Type B pancreatic cell (in vitro differentiated cells): ENCODE data around the gene CRY1. TPM values are rescaled to one million over a fixed set of nuclear protein-coding genes. Genes with fewer than 3 reads are reported as not detected.
A peak's percentile ranks its signal among the peaks of the same experiment; 100 is the strongest.

Experiments
- DNase-seq: peaks from one replicate; pipeline ENCODE4 v3.0.0; 2021; ENCODE audit warnings: mixed read lengths; ENCODE audit not compliant: unreplicated experiment; ENCODE audit errors: extremely low spot score
- H3K27ac Mint-ChIP-seq: 2 replicates; pipeline ENCODE4 v1.8.0; 2021; ENCODE audit warnings: mild to moderate bottlenecking, mixed read lengths
- H3K27me3 Mint-ChIP-seq: 2 replicates; pipeline ENCODE4 v1.8.0; 2021; ENCODE audit warnings: mixed read lengths
- H3K36me3 Mint-ChIP-seq: 2 replicates; pipeline ENCODE4 v1.8.0; 2021; ENCODE audit warnings: mixed read lengths
- H3K4me1 Mint-ChIP-seq: one replicate; pipeline ENCODE4 v1.8.0; 2021; ENCODE audit warnings: mixed read lengths; ENCODE audit not compliant: unreplicated experiment
- H3K4me3 Mint-ChIP-seq: 2 replicates; pipeline ENCODE4 v1.8.0; 2021; ENCODE audit warnings: mild to moderate bottlenecking, mixed read lengths
- H3K9me3 Mint-ChIP-seq: 2 replicates; pipeline ENCODE4 v1.8.0; 2021; ENCODE audit warnings: mixed read lengths
- total RNA-seq: library from RNA; stranded (reverse); gene quantifications from 2 replicates; pipeline ENCODE4 v1.2.1, GENCODE V29; 2021; ENCODE audit warnings: low replicate concordance
- TF ChIP-seq, protein P1 (sequence below): fragments of 200-600 bp; sonication (generic); conservative IDR thresholded peaks from 2 replicates; pipeline ENCODE4 v1.5.0; 2021; ENCODE audit warnings: antibody characterized with exemption, mild to moderate bottlenecking

Gene CRY1
- total RNA-seq, 1 donor from 2014 or later: 23.9 TPM

- H3K27ac Mint-ChIP-seq: peak overlapping the region; percentile 38
- H3K27me3 Mint-ChIP-seq: no peaks in the 10 kb centered on the region
- H3K4me1 Mint-ChIP-seq: peaks cover 29% of the 10 kb centered on the region
- no peak overlapping the region for H3K4me3 Mint-ChIP-seq
- DNase-seq: no peak
- peaks cover 19% of the 10 kb centered on the region for H3K36me3 Mint-ChIP-seq
- H3K9me3 Mint-ChIP-seq: no peaks in the 10 kb centered on the region
- TF ChIP-seq, protein P1, sequence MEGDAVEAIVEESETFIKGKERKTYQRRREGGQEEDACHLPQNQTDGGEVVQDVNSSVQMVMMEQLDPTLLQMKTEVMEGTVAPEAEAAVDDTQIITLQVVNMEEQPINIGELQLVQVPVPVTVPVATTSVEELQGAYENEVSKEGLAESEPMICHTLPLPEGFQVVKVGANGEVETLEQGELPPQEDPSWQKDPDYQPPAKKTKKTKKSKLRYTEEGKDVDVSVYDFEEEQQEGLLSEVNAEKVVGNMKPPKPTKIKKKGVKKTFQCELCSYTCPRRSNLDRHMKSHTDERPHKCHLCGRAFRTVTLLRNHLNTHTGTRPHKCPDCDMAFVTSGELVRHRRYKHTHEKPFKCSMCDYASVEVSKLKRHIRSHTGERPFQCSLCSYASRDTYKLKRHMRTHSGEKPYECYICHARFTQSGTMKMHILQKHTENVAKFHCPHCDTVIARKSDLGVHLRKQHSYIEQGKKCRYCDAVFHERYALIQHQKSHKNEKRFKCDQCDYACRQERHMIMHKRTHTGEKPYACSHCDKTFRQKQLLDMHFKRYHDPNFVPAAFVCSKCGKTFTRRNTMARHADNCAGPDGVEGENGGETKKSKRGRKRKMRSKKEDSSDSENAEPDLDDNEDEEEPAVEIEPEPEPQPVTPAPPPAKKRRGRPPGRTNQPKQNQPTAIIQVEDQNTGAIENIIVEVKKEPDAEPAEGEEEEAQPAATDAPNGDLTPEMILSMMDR: no peak
Measured at GRCh38 chr12:106975098-106975497, 118.3 kb downstream of the CRY1 start.

DNA sequence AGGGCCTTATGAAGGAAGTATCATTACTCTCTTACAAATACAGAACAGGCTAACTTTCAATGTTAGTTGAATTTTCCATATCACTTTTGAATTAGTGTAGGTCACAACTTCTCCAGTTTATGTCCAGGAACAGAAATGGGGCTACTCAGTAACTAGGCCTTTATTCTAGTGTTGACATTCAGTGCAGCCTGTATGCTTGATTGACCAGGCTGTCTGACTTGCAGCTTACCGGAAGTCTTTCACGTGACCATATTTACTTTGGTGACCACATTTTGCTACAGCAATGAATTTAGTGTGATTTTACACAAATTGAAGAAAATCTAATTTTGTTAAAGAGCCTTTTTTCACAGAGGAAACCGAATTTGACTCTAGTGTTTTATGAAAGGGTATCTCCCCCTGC is 118.8 kb downstream of the CRY1 start:
- Mint-ChIP-seq H3K27ac (peak overlapping the region; percentile 38), H3K36me3 (peaks cover 23% of the 10 kb centered on the region), H3K4me3 (no peak overlapping the region)

DNA sequence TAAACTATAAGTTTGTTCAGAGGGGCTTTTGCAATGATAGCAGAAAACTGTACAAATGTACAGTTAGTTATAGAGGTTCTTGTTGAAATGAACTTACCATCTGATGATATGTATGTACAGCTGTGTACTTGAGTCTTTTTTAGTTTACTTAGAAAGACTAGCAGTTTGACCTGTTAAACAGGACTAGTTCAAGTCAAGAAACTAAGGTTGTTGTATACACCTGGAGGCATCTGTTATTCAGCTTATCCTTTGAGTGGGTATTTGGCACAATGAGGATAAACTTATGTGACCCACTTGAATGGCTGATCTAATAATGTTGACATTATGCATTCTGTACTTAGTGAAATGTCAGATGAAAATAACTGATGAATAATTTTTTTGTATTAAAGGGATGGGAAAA is 119.8 kb downstream of the CRY1 start:
- H3K27ac Mint-ChIP-seq: no peak overlapping the region
- no peak for DNase-seq
- no peaks in the 10 kb centered on the region for H3K9me3 Mint-ChIP-seq
- H3K4me1 Mint-ChIP-seq: peaks cover 29% of the 10 kb centered on the region
- peaks cover 20% of the 10 kb centered on the region for H3K36me3 Mint-ChIP-seq
- TF ChIP-seq, protein P1: no peak
- no peaks in the 10 kb centered on the region for H3K27me3 Mint-ChIP-seq
- H3K4me3 Mint-ChIP-seq: no peak overlapping the region

More for the DNA sequence above, 118.8 kb downstream of the CRY1 start:
- Mint-ChIP-seq H3K27me3 (no peaks in the 10 kb centered on the region), H3K9me3 (no peaks in the 10 kb centered on the region), H3K4me1 (peaks cover 29% of the 10 kb centered on the region)
- TF ChIP-seq, protein P1: no peak
- DNase-seq: no peak

- no peaks in the 10 kb centered on the region for H3K9me3 Mint-ChIP-seq
- H3K4me1 Mint-ChIP-seq: peaks cover 23% of the 10 kb centered on the region
- H3K27me3 Mint-ChIP-seq: no peaks in the 10 kb centered on the region
- peaks cover 34% of the 10 kb centered on the region for H3K36me3 Mint-ChIP-seq
- no peak for DNase-seq
- TF ChIP-seq, protein P1: no peak
- H3K27ac Mint-ChIP-seq: no peak overlapping the region
- no peak overlapping the region for H3K4me3 Mint-ChIP-seq
Measured at GRCh38 chr12:106971065-106971464, 122.3 kb downstream of the CRY1 start.

DNA sequence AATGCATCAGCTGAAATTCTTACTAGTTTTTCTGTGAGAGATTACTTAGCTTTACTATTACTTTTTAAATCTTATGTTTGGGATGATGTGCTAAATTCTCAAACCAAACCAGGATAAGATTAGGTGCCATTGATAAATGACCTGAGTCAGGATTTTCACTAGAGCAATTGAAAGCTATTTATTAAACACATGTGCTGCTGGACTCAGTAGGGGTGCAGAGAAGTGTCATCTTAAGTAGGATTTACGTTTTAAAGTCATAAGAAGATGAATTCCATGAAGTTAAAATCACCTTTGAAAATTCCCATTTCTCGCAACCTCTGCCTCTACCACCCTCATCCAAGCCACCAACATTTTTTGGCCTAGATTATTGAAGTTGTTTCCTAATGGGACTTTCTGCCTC is 128.8 kb downstream of the CRY1 start:
- TF ChIP-seq, protein P1: no peak
- Mint-ChIP-seq H3K27me3 (no peaks in the 10 kb centered on the region), H3K27ac (peak overlapping the region; percentile 8), H3K9me3 (no peaks in the 10 kb centered on the region), H3K4me3 (no peak overlapping the region), H3K36me3 (peaks cover 33% of the 10 kb centered on the region), H3K4me1 (peaks cover 32% of the 10 kb centered on the region)
- DNase-seq: no peak

- Mint-ChIP-seq H3K27me3 (no peaks in the 10 kb centered on the region), H3K9me3 (no peaks in the 10 kb centered on the region), H3K4me1 (peaks cover 45% of the 10 kb centered on the region), H3K27ac (no peak overlapping the region), H3K4me3 (peak overlapping the region; percentile 16), H3K36me3 (peaks cover 31% of the 10 kb centered on the region)
- TF ChIP-seq, protein P1: no peak
- no peak for DNase-seq
Measured at GRCh38 chr12:106962286-106962685, 131.1 kb downstream of the CRY1 start.
